PC-9 (cell line): ENCODE results near the gene GPR68. TPM values are rescaled to one million over a fixed set of nuclear protein-coding genes. Genes with fewer than 3 reads are reported as not detected.
"Not testable (repeated sequence)": the region's sequence is repeated elsewhere in the genome, so short reads cannot be mapped to it uniquely, and the experiment has no call there.

Experiments used
- BruUV-seq: library from RNA; stranded (reverse); fragments of 400-500 nt; replicated peaks from 2 replicates; lab custom pipeline; 2021; lab: Mats Ljungman, UMichigan
- CTCF ChIA-PET: fragments of 300-600 bp; sonication (Branson Sonifier 250); formaldehyde crosslinking; loops from one replicate; lab custom pipeline; 2022; ENCODE audit warnings: antibody characterized with exemption; lab: Charles Lee
- POLR2A ChIA-PET: fragments of 300-600 bp; sonication (Branson Sonifier 250); formaldehyde crosslinking; loops from one replicate; lab custom pipeline; 2022; ENCODE audit warnings: antibody characterized with exemption; ENCODE audit not compliant: unreplicated experiment; lab: Charles Lee
- DNase-seq, 2 experiments: peaks; one replicate each; pipeline versions ENCODE4 v3.0.0 to v3.0.0-alpha.2; 2015 to 2022; ENCODE audit warnings: mixed read lengths in 1 of 2
- H2AFZ ChIP-seq: fragments of 200-600 bp; sonication (generic); 2 replicates; pipeline ENCODE4 v1.8.1; 2017; ENCODE audit warnings: antibody characterized with exemption
- H3F3A ChIP-seq: fragments of 200-600 bp; sonication (generic); 2 replicates; pipeline ENCODE4 v1.8.1; 2017; ENCODE audit warnings: antibody characterized with exemption, mild to moderate bottlenecking, low read depth; ENCODE audit not compliant: insufficient read depth
- H3K27ac ChIP-seq: fragments of 200-600 bp; sonication (generic); 2 replicates; pipeline ENCODE4 v1.6.1; 2016; ENCODE audit warnings: mixed run types
- H3K27me3 ChIP-seq: fragments of 200-600 bp; sonication (generic); 2 replicates; pipeline ENCODE4 v1.6.1; 2016; ENCODE audit warnings: low read depth, mixed run types; ENCODE audit not compliant: insufficient read depth
- H3K36me3 ChIP-seq: fragments of 200-600 bp; sonication (generic); 2 replicates; pipeline ENCODE4 v1.6.1; 2016; ENCODE audit warnings: low read depth, mixed run types
- H3K4me1 ChIP-seq: fragments of 200-600 bp; sonication (generic); replicated peaks from 2 replicates; pipeline ENCODE4 v1.6.1; 2016; ENCODE audit warnings: mixed run types; ENCODE audit not compliant: insufficient read depth
- H3K4me2 ChIP-seq: fragments of 200-600 bp; sonication (generic); 2 replicates; pipeline ENCODE4 v1.6.1; 2017; ENCODE audit warnings: mixed run types
- H3K4me3 ChIP-seq: fragments of 200-600 bp; sonication (generic); 2 replicates; pipeline ENCODE4 v1.6.1; 2016; ENCODE audit warnings: mixed run types
- H3K79me2 ChIP-seq: fragments of 200-600 bp; sonication (generic); 2 replicates; pipeline ENCODE4 v1.6.1; 2017; ENCODE audit warnings: low read depth, mixed run types
- H3K9me2 ChIP-seq: fragments of 200-600 bp; sonication (generic); 2 replicates; pipeline ENCODE4 v1.8.1; 2017; ENCODE audit warnings: mild to moderate bottlenecking; ENCODE audit not compliant: insufficient read depth
- H3K9me3 ChIP-seq: fragments of 200-600 bp; sonication (generic); 2 replicates; pipeline ENCODE4 v1.8.1; 2016; ENCODE audit warnings: low read depth; ENCODE audit not compliant: insufficient read depth
- H4K20me1 ChIP-seq: fragments of 200-600 bp; sonication (generic); 2 replicates; pipeline ENCODE4 v1.8.1; 2017; ENCODE audit not compliant: insufficient read depth
- CTCF ChIP-seq: fragments of 200-600 bp; sonication (generic); conservative IDR thresholded peaks from 2 replicates; pipeline ENCODE4 v1.6.1; 2017; ENCODE audit warnings: mixed run types, antibody characterized with exemption, mild to moderate bottlenecking, moderate library complexity
- EZH2 ChIP-seq: fragments of 200-600 bp; sonication (generic); IDR thresholded peaks from 2 replicates; pipeline ENCODE4 v1.8.0; 2017; ENCODE audit warnings: antibody characterized with exemption, low read depth
- intact Hi-C: fragments of 100-400 bp; cut with micrococcal nuclease; formaldehyde crosslinking; loops from one replicate; pipeline ENCODE4 v1.10.0; 2022; ENCODE audit not compliant: unreplicated experiment
- total RNA-seq: library from RNA; stranded (reverse); gene quantifications from 2 replicates; pipeline ENCODE4 v1.2.3, GENCODE V29; 2021

Gene GPR68
- total RNA-seq, 1 experiment from 2014 or later, result not detected

GRCh38 chr14:91269076-91269991 is 24.8 kb upstream of the GPR68 start:
- TF ChIP-seq EZH2 (no peak), CTCF (no peak)
- no peaks in the 10 kb centered on the region for H3K4me1 ChIP-seq
- ChIA-PET CTCF (no interaction called here), POLR2A (no interaction called here)
- H4K20me1 ChIP-seq, result no peaks in the 10 kb centered on the region
- H3K36me3 ChIP-seq, result no peaks in the 10 kb centered on the region
- DNase-seq, result no peak
- H3K9me2 ChIP-seq, result no peaks in the 10 kb centered on the region
- H2AFZ ChIP-seq, result no peak overlapping the region
- H3K4me2 ChIP-seq, result no peak overlapping the region
- no peaks in the 10 kb centered on the region for H3K27me3 ChIP-seq
- H3K4me3 ChIP-seq, result no peak overlapping the region
- no peak overlapping the region for H3K27ac ChIP-seq
- intact Hi-C loops, result no loop called here
- H3K9me3 ChIP-seq, result no peaks in the 10 kb centered on the region
- H3F3A ChIP-seq, result no peaks in the 10 kb centered on the region
- BruUV-seq, result no TSS peak
- no peaks in the 10 kb centered on the region for H3K79me2 ChIP-seq

GRCh38 chr14:91267965-91268437 is 23.5 kb upstream of the GPR68 start:
- intact Hi-C loops, result no loop called here
- Histone ChIP-seq H4K20me1 (no peaks in the 10 kb centered on the region), H3K27ac (no peak overlapping the region), H3K9me2 (no peaks in the 10 kb centered on the region), H3K79me2 (no peaks in the 10 kb centered on the region), H3K36me3 (no peaks in the 10 kb centered on the region), H3K4me1 (no peaks in the 10 kb centered on the region), H3K9me3 (no peaks in the 10 kb centered on the region), H2AFZ (no peak overlapping the region), H3K4me2 (no peak overlapping the region), H3K4me3 (no peak overlapping the region), H3K27me3 (no peaks in the 10 kb centered on the region), H3F3A (no peaks in the 10 kb centered on the region)
- CTCF ChIA-PET, result no interaction called here
- no peak for DNase-seq
- TF ChIP-seq CTCF (no peak), EZH2 (no peak)
- no TSS peak for BruUV-seq
- POLR2A ChIA-PET, result no interaction called here

- H3K4me3 ChIP-seq, H3K4me1 ChIP-seq, H3K27me3 ChIP-seq, H3F3A ChIP-seq, H3K79me2 ChIP-seq, H4K20me1 ChIP-seq, CTCF ChIA-PET, H3K9me2 ChIP-seq, H3K9me3 ChIP-seq, BruUV-seq, H3K4me2 ChIP-seq, DNase-seq, H2AFZ ChIP-seq, intact Hi-C loops, H3K27ac ChIP-seq, POLR2A ChIA-PET, H3K36me3 ChIP-seq: not testable (repeated sequence)
These were observed 21.8 kb upstream of the GPR68 start for GRCh38 chr14:91266276-91266675.
